GM15510 (cell line): ENCODE results near the gene PSMB3.

Experiments used
- POLR2A ChIP-seq: IDR thresholded peaks from 3 replicates; pipeline ENCODE4 v1.6.1; 2011; ENCODE audit warnings: borderline replicate concordance; ENCODE audit not compliant: insufficient read length; ENCODE audit errors: extremely low read depth

PSMB3 gene

DNA sequence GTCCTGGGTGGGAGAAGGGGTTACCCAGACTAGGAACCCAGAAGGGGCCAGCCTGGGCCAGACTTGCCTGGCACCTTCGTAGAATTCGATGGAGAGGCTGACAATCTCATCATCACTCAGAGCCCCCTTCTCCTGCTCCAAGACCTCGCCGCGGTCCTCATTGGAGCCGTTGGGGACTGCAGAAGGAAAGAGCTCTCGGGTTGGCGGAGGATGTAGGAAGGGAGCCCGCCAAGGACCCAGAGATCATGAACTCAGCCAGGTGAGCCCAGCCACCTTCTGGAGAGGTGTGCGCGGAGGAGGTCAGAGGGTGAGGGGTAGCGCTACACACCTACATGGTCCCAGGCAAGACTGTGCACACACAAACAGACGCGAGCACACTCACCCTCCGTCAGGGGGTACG, 13.9 kb upstream of the PSMB3 start:
- TF ChIP-seq POLR2A: no peak

GRCh38 chr17:38739305-38739704, 13.2 kb upstream of the PSMB3 start:
- no peak for TF ChIP-seq POLR2A

GRCh38 chr17:38740044-38740443, 12.5 kb upstream of the PSMB3 start:
- no peak for TF ChIP-seq POLR2A

GRCh38 chr17:38740806-38741205, 11.7 kb upstream of the PSMB3 start:
- TF ChIP-seq POLR2A: no peak

DNA sequence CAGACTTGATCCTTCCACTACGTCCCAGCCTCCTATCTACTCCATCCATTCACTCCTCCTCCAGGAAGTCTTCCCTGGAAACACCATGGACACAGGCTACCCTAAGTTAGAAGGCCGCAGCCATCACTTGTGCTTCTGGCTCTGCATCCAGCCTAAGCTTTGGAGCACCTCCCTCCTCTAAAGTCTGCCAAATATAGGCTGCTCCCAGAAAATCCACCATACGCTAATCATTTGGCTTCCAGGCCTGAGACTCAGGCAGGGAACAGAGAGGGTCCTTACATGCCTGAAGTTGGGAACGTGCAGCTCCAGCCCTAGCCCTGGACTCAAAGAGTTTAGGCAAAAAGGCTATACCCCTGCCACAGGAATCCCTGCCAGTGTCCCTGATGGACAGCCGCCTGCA, 11.1 kb upstream of the PSMB3 start:
- TF ChIP-seq POLR2A: no peak

DNA sequence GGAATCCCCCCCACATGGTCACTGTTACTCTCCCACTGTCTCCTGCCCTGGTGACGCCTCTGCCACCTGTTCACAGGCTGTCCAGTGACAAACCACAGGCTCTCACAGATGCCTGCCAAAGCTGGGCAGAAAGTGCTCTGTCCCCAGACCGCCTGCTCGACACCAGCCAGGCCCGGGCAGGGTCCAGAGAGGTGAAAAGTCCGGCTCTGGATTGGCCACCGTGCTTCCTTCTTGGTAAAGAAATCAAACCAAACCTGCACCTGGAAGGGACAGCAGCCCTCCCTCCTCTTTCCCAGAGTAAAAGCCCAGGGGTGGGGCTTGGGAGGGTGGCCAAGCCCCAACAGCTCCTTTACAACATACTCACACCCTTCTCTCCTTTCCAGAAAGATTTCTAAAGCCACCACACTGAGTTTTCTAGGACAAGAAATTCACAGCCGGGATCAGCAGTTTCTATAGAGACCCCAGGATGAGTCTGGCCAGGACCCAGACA, 10.6 kb upstream of the PSMB3 start:
- no peak for TF ChIP-seq POLR2A

DNA sequence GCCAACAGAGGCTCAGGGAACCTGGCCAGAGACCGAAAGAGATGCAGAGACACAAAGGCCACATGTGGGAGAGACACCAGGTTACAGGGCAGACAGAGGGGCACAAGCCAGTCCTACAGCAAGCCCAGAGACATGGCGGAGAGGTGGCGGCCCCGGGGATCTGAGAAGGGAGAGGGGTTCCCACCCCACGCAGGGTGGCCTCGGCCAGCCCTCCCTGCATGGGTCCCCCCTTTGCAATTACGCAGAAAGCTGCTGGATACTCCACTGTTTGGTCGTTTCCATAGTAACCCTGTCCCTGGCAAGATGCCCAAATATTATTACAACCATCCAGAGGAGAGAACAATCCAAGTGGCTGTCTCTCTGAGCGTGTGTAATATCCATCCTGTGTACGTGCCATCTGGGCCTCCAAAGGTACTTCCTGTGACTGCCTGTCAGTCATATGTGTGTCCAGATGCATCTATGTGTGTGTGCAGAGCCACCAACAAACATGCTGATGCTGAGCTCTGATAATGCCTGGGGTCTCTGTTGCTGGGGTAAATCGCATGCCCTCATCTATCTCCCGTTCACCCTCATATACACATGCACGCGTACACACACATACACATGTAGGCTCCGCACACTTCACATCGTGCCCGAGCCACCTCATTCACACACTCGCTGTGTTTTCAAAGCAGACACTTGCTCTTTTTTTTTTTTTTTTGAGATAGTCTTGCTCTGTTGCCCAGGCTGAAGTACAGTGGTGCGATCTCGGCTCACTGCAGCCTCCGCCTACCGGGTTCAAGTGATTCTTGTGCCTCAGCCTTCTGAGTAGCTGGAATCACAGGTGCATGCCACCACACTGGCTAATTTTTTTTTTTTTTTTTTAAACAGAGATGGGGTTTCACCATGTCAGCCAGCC, 9.9 kb upstream of the PSMB3 start:
- no peak for TF ChIP-seq POLR2A

DNA sequence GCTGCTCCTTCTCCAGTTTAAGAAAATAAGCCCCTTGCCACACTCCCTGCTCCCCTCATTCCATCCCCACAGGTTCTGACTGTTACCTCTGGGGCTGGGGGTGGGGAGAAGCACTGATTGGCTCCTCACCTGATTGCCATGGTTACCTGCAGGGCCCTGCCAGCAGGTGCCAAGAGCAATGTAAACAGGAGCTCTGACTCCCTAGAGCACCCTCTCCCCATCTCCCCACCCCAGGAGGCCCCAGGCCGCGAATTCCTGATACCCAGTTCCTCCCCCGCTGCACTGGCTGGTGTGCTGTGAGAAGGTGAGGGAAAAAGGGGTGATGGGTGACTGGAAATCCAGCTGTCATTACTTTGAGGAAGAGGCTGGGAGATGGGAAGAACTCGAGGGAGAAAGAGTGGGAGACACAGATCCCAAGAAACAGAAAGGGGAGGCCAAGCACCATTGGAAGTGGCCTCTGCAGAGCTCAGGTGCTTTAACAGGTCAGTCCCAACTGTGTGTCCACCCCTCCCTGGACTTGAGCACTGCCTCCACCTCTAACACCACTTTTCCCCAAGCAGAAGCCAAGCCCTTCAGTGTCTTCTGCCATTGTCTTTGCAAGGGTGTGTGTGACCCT, 8.9 kb upstream of the PSMB3 start:
- no peak for TF ChIP-seq POLR2A

DNA sequence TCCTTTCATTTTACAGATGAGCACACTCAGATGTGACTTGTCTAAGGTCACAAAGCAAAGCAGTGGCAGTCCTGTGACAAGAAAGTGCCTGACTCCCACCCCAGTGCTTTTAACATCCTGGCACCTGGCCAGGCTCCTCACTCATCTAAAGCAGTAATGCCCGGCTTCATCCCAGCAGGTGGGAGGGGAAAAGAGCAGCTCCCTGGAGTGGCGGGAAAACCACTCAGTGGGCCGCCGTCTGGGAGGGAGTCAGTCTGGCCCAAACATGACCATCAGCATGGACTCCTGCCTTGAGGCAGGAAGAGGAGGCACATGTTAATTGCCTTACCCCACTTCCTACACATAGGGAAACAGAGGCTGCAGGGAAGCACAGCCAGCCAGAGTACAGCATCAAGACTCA, 7.0 kb upstream of the PSMB3 start:
- no peak for TF ChIP-seq POLR2A

GRCh38 chr17:38746004-38746848, 6.3 kb upstream of the PSMB3 start:
- TF ChIP-seq POLR2A: no peak

DNA sequence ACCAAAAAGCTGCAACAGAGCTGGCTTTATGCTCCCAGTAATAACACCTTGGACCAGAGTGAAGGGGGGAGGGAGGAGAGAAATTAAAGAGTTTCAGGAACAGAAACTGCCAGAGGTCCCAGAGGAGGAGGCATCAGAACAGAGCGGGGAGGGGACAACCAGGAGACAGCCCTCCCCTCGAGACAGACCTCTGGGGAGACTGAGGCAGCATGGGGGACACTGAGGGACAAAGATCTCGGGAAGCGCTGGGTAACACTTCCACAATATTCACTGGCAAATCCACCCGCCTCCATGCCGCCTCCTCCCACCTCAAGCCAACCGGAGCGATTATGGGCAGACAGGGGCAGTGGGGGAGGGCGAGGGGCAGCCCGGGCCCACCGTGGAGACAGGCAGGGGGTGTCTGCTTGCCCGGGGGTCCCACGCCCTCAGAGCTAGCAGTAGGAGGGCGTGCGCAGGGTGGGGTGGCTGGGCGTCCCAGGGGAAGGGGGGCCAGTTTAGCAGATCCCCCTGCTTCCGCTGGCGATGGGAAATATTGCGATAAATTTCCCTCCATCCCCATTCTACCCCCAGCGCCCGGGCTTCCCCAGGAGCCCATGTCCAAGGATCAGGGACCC, 5.6 kb upstream of the PSMB3 start:
- TF ChIP-seq POLR2A: no peak

GRCh38 chr17:38747463-38748148, 4.9 kb upstream of the PSMB3 start:
- TF ChIP-seq POLR2A: no peak

DNA sequence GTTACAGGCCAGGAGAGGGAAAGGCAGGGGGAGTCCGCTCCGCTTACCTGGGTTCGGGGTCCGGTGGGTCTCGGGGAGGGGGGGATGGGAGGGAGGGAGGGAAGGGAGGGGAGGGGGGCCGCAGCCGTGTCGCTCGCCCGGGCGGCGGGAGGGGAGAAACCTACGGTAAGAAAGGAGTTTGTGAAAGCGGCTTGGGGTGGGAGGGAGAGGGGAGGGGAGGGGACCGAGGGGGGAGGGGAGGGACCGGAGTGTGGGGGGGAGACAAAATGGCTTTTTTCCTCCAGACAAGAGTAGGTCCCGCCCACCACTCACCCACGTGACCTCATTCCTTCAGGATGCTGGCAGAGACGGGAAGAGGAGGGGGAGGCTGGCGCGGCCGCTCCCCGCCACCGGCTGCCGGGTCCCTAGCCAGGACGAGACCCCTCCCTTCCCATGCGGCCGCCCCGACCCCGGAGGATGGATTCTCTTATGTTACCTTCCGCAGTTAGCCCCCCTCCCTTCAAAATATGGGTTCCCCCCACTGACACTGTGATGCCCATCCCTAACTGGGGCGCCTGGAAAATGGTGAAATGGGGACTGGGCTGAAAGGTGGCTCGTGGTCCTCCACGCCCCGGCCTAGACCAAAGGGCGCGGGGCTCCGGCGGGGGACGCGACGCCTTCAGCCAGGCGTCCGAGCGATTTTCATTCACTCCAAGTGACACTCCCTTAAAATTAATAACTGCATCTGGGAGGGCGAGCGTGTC, 4.2 kb upstream of the PSMB3 start, which contains the start of gene PCGF2:
TSS of gene PCGF2 (minus strand) at position 188 of the 743 bp plus-strand sequence. CDS start 7,934 bp downstream, outside the sequence.
- no peak for TF ChIP-seq POLR2A
